Activated CD4-positive, CD25-positive, alpha-beta regulatory T cell treated with anti-CD3 and anti-CD28 coated beads, Interleukin-2, amount 50 U/mL, for 16 hours (primary cell): ENCODE data around the gene IGHMBP2.

Experiments
- DNase-seq: peaks from one replicate; pipeline ENCODE4 v3.0.0-alpha.2; 2020; ENCODE audit warnings: low read depth, low spot score

The IGHMBP2 gene

GRCh38 chr11:68939583-68940555, 36.2 kb downstream of the IGHMBP2 start:
- no peak for DNase-seq

GRCh38 chr11:68940651-68941323, 37.1 kb downstream of the IGHMBP2 start:
- DNase-seq: no peak

- DNase-seq: no peak
Measured at GRCh38 chr11:68941324-68942094, 37.8 kb downstream of the IGHMBP2 start.

- DNase-seq: no peak
Measured at GRCh38 chr11:68942095-68942620, 38.5 kb downstream of the IGHMBP2 start.

GRCh38 chr11:68942751-68943271, 39.1 kb downstream of the IGHMBP2 start:
- DNase-seq: no peak

- no peak for DNase-seq
Measured at GRCh38 chr11:68946416-68947090, 42.9 kb downstream of the IGHMBP2 start.

- DNase-seq: no peak
Measured at GRCh38 chr11:68947151-68947550, 43.5 kb downstream of the IGHMBP2 start.

GRCh38 chr11:68948496-68948895, 44.8 kb downstream of the IGHMBP2 start:
- no peak for DNase-seq

- no peak for DNase-seq
Measured at GRCh38 chr11:68948935-68949334, 45.2 kb downstream of the IGHMBP2 start.

GRCh38 chr11:68950270-68950669, 46.6 kb downstream of the IGHMBP2 start:
- DNase-seq: no peak

- no peak for DNase-seq
Measured at GRCh38 chr11:68950762-68951161, 47.1 kb downstream of the IGHMBP2 start.

- DNase-seq: no peak
Measured at GRCh38 chr11:68954836-68955606, 51.3 kb downstream of the IGHMBP2 start.

- no peak for DNase-seq
Measured at GRCh38 chr11:68955607-68955958, 51.9 kb downstream of the IGHMBP2 start.

GRCh38 chr11:68956142-68956541, 52.5 kb downstream of the IGHMBP2 start:
- DNase-seq: no peak

- no peak for DNase-seq
Measured at GRCh38 chr11:68956547-68957254, 53.0 kb downstream of the IGHMBP2 start.

- no peak for DNase-seq
Measured at GRCh38 chr11:68958211-68958610, 54.5 kb downstream of the IGHMBP2 start.

- DNase-seq: no peak
Measured at GRCh38 chr11:68959465-68960293, 56.0 kb downstream of the IGHMBP2 start.

- no peak for DNase-seq
Measured at GRCh38 chr11:68960294-68961071, 56.8 kb downstream of the IGHMBP2 start.
